Heart left ventricle (tissue), 13 donors: ENCODE data around the gene LPCAT1.

Experiments
- POLR2A ChIP-seq, 2 donors: fragments of 450-650 bp; IDR thresholded peaks; one replicate each; pipeline ENCODE4 v1.6.1; 2017; ENCODE audit warnings: antibody characterized with exemption in 2 of 2, mild to moderate bottlenecking in 2 of 2, moderate library complexity in 2 of 2
- TF ChIP-seq, protein P1 (sequence below), 12 donors: fragments of 200-600 bp; sonication (generic) in 4 of 12; IDR thresholded peaks; one replicate each; pipeline versions ENCODE4 v1.5.0 to v1.8.0; 2018 to 2022; ENCODE audit warnings: antibody characterized with exemption in 12 of 12, mild to moderate bottlenecking in 5 of 12
- donor health status: ischemic (EF 13 %, LVEDD 7.1; RV severe dilation, severe dysfunction).
- donor health status: DM: no; HTN: yes; CAD: no.
- donor health status: DM: no; HTN: no; CAD: no.
- donor health status: ischemic (EF 25% LVEDD 6.9; RV normal size, moderate dysfunction).
- donor health status: ischemic (EF 25% LVEDD 5.7; RV mildly dilated, moderate dysfunction).
- donor health status: ischemic (EF 35%, LVEDD 5.7; RV mildly dilated, moderate dysfunction).
- donor health status: nonischemic (EF 11% LVEDD 7.7; RV severe dilation, severe dysfunction).
- donor health status: DM: yes; HTN: yes; CAD: no.
- donor health status: PGD.
- donor health status: ischemic (EF 29% LVEDD 5.4; RV normal size, mild dysfunction).
- donor health status: nonischemic (EF 23%, LVEDD 6.1; RV moderate dilation, normal function).

DNA sequence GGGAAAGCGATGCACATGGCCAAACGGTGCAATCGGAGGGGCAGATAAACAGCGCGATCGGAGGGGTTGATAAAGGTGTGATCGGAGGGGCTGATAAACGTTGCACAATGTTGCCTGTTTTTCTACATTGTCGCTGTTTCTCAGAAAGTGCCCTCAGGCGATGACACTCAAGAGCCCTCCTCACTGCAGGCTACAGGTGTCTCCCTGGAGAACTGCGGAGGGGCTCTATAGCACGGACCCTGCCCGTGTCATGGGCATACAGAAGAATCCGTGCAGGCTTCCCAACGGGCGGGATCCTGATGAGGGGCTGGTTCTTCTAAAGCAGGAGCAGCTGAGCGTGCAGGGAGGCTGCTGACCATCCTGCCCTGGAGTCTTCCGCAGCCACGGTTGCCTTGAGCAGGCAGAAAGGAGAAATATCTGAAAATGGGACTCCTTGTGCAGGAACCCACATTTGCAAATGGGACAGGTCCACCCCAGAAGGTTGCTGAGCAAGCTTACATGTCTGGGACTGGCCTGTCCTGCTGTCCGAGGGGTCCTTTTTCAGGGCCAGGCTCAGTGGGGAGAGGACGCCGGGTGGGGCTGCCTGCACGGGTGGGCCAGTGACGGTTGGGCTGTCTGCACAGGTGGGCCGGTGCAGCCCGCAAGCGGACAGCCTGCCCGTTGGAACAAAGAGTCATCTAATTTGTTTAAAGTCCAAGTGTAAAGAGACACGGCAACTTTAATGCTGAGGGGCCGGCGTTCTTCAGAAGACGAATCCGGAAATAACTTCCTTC lies 25.1 kb upstream of the LPCAT1 start:
- TF ChIP-seq, protein P1, sequence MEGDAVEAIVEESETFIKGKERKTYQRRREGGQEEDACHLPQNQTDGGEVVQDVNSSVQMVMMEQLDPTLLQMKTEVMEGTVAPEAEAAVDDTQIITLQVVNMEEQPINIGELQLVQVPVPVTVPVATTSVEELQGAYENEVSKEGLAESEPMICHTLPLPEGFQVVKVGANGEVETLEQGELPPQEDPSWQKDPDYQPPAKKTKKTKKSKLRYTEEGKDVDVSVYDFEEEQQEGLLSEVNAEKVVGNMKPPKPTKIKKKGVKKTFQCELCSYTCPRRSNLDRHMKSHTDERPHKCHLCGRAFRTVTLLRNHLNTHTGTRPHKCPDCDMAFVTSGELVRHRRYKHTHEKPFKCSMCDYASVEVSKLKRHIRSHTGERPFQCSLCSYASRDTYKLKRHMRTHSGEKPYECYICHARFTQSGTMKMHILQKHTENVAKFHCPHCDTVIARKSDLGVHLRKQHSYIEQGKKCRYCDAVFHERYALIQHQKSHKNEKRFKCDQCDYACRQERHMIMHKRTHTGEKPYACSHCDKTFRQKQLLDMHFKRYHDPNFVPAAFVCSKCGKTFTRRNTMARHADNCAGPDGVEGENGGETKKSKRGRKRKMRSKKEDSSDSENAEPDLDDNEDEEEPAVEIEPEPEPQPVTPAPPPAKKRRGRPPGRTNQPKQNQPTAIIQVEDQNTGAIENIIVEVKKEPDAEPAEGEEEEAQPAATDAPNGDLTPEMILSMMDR (IDR thresholded peaks at IDR 0.05): no peak
- no peak for TF ChIP-seq POLR2A (IDR thresholded peaks at IDR 0.05)
